Thymus (tissue), 11 donors: ENCODE measurements around the gene KLHL20. TPM values are rescaled to one million over a fixed set of nuclear protein-coding genes. Genes with fewer than 3 reads are reported as not detected.

Experiments
- DNase-seq, 9 donors: peaks; one replicate each; pipeline ENCODE4 v3.0.0-alpha.2; 2013; ENCODE audit warnings: low spot score in 9 of 9, low read depth in 6 of 9, missing footprints in 1 of 9
- H3K27ac ChIP-seq, 2 donors: one replicate each; pipeline ENCODE4 v1.5.1; 2013; ENCODE audit warnings: control low read depth in 1 of 2, low read depth in 1 of 2, low read length in 1 of 2, mild to moderate bottlenecking in 1 of 2, moderate library complexity in 1 of 2
- H3K27me3 ChIP-seq, 2 donors: one replicate each; pipeline ENCODE4 v1.5.1; 2013; ENCODE audit warnings: low read length in 1 of 2; ENCODE audit not compliant: control insufficient read depth in 2 of 2, insufficient read depth in 1 of 2
- H3K36me3 ChIP-seq, 2 donors: one replicate each; pipeline ENCODE4 v1.5.1; 2013; ENCODE audit warnings: low read length in 1 of 2, mild to moderate bottlenecking in 1 of 2, moderate library complexity in 1 of 2; ENCODE audit not compliant: control insufficient read depth in 2 of 2, insufficient read depth in 2 of 2
- H3K4me1 ChIP-seq, 2 donors: one replicate each; pipeline ENCODE4 v1.5.1; 2013; ENCODE audit warnings: low read length in 2 of 2; ENCODE audit not compliant: control insufficient read depth in 2 of 2, insufficient read depth in 2 of 2
- H3K4me3 ChIP-seq, 2 donors: one replicate each; pipeline ENCODE4 v1.5.1; 2013; ENCODE audit warnings: low read length in 2 of 2, control low read depth in 1 of 2, mild to moderate bottlenecking in 1 of 2
- H3K9me3 ChIP-seq, 2 donors: one replicate each; pipeline ENCODE4 v1.5.1; 2013; ENCODE audit warnings: low read length in 1 of 2, mild to moderate bottlenecking in 1 of 2; ENCODE audit not compliant: control insufficient read depth in 2 of 2, insufficient read depth in 1 of 2
- WGBS: extraction: QIAGEN DNeasy Blood & Tissue Kit; methylation state at CpG from one replicate; pipeline ENCODE4 v1.1.7; 2013; 5-methylcytosine and 5-hydroxymethylcytosine counted together
- polyA plus RNA-seq: library from polyadenylated mRNA; stranded (reverse); fragments of 200-250 nt; gene quantifications from one replicate; pipeline ENCODE4 v1.2.3, GENCODE V29; 2013
- total RNA-seq: library from RNA; stranded (reverse); fragments of 120-200 nt; gene quantifications from one replicate; pipeline ENCODE4 v1.2.4, GENCODE V29; 2013
- donor health status: healthy.

KLHL20 gene
- total and polyA plus RNA-seq, 2 donors = 13.2 to 18.0 TPM

- no peak overlapping the region for H3K27ac ChIP-seq
- H3K27me3 ChIP-seq = no peaks in the 10 kb centered on the region
- no peak overlapping the region for H3K4me3 ChIP-seq
- no peaks in the 10 kb centered on the region for H3K4me1 ChIP-seq
- no peak for DNase-seq
- H3K36me3 ChIP-seq = peaks cover 7 to 31% of the 10 kb centered on the region in 2 donors
- no peaks in the 10 kb centered on the region for H3K9me3 ChIP-seq
- 100% methylated on average over 1 of the region's 1 CpG for WGBS
These were observed 118.0 kb downstream of the KLHL20 start for GRCh38 chr1:173832748-173833147.

Other genes with a start within 250 kb of the KLHL20 start
- gene PRDX6, start 237.6 kb upstream of the KLHL20 start, total RNA-seq = 88.1 TPM
- 297 TPM for gene PRDX6, start 237.6 kb upstream of the KLHL20 start, polyA plus RNA-seq
- gene SLC9C2, start 111.9 kb upstream of the KLHL20 start, total RNA-seq = 0.09 TPM
- 0.14 TPM for gene SLC9C2, start 111.9 kb upstream of the KLHL20 start, polyA plus RNA-seq
- gene TEX50, start 79.6 kb upstream of the KLHL20 start, total RNA-seq = not detected
- gene TEX50, start 79.6 kb upstream of the KLHL20 start, polyA plus RNA-seq = not detected
- gene ANKRD45, start 45.1 kb upstream of the KLHL20 start, total RNA-seq = 0.33 TPM
- 0.71 TPM for gene ANKRD45, start 45.1 kb upstream of the KLHL20 start, polyA plus RNA-seq
- 14.4 TPM for gene DARS2, start 109.7 kb downstream of the KLHL20 start, total RNA-seq
- 8.0 TPM for gene DARS2, start 109.7 kb downstream of the KLHL20 start, polyA plus RNA-seq
- 17.7 TPM for gene CENPL, start 109.9 kb downstream of the KLHL20 start, total RNA-seq
- 6.3 TPM for gene CENPL, start 109.9 kb downstream of the KLHL20 start, polyA plus RNA-seq
- 545 TPM for gene GAS5, start 153.0 kb downstream of the KLHL20 start, total RNA-seq
- 1,180 TPM for gene GAS5, start 153.0 kb downstream of the KLHL20 start, polyA plus RNA-seq
- gene ZBTB37, start 153.4 kb downstream of the KLHL20 start, total RNA-seq = 4.7 TPM
- gene ZBTB37, start 153.4 kb downstream of the KLHL20 start, polyA plus RNA-seq = 4.1 TPM
- gene SERPINC1, start 202.3 kb downstream of the KLHL20 start, total RNA-seq = 0.14 TPM
- 0.43 TPM for gene SERPINC1, start 202.3 kb downstream of the KLHL20 start, polyA plus RNA-seq